Upper lobe of right lung (tissue), 1 donor: Measurements from ENCODE around the gene AOC2. TPM values are rescaled to one million over a fixed set of nuclear protein-coding genes. Genes with fewer than 3 reads are reported as not detected.
A peak's percentile ranks its signal among the peaks of the same experiment; 100 is the strongest.

Experiments used
- ATAC-seq: fragments of 200-7000 bp; cut with Tn5 transposase; one replicate; pipeline ENCODE4 v1.9.1; 2020; ENCODE audit warnings: mild to moderate bottlenecking, moderate library complexity
- DNase-seq: peaks from one replicate; pipeline ENCODE4 v3.0.0-alpha.2; 2020
- H3K27ac ChIP-seq: fragments of 200-600 bp; one replicate; pipeline ENCODE4 v1.8.0; 2022
- H3K27me3 ChIP-seq: fragments of 200-600 bp; one replicate; pipeline ENCODE4 v1.8.0; 2022; ENCODE audit warnings: mild to moderate bottlenecking
- H3K36me3 ChIP-seq: fragments of 200-600 bp; one replicate; pipeline ENCODE4 v1.8.0; 2022
- H3K4me1 ChIP-seq: fragments of 200-600 bp; one replicate; pipeline ENCODE4 v1.8.0; 2022
- H3K4me3 ChIP-seq: fragments of 200-600 bp; one replicate; pipeline ENCODE4 v1.8.0; 2022; ENCODE audit warnings: mild to moderate bottlenecking
- H3K9me3 ChIP-seq: fragments of 200-600 bp; one replicate; pipeline ENCODE4 v1.8.0; 2022
- CTCF ChIP-seq: fragments of 200-600 bp; IDR thresholded peaks from one replicate; pipeline ENCODE4 v1.8.0; 2022; ENCODE audit warnings: antibody characterized with exemption
- intact Hi-C: fragments of 100-400 bp; cut with DNase I; formaldehyde crosslinking; loops from one replicate; pipeline ENCODE4 v1.11.0; 2022
- long read RNA-seq: library from polyadenylated mRNA; unstranded; transcript quantifications from one replicate; pipeline ENCODE4 v2.0.0, GENCODE V29; 2021
- total RNA-seq: library from RNA; stranded (reverse); fragmentation: NEBNext Ultra II Directional; extraction: Animal tissue kit (Norgen Biotek cat#: 25700); gene quantifications from one replicate; pipeline ENCODE4 v1.2.1, GENCODE V29; 2021
- donor health status: DM: no; HTN: yes; CAD: no; lungs with severe emphysema.

AOC2 gene
- 2.0 TPM for total RNA-seq
- long read RNA-seq, partial matches to known transcripts, result 0 of 2 reads
- long read RNA-seq, other reads (novel, unspliced or antisense), result 0 of 2 reads

DNA sequence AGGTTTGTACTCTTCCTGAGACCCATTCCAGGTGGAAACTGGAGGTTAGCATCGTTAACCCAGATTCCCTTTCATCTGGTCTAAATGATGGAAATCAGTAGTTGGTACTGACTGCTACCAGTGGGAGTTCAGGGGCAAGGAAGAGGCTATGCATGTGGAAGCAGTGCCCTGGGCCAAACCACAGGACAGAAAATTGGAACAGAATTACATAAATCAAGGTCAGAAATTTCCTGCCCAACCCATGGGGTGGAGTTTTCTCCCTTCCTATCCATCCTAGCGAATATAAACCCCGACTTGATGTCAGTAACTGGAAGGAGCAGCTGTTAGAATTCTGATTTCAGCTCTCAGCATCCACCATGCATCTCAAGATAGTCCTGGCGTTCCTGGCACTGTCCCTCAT lies at the start of gene AOC2:
Gene AOC2 (plus strand): TSS at position 310 of the 400 bp plus-strand sequence. CDS start 47 bp downstream, at position 357.
- TF ChIP-seq CTCF, result no peak
- ATAC-seq, result no peak
- H3K36me3 ChIP-seq, result peaks cover 65% of the 10 kb centered on the region

DNA sequence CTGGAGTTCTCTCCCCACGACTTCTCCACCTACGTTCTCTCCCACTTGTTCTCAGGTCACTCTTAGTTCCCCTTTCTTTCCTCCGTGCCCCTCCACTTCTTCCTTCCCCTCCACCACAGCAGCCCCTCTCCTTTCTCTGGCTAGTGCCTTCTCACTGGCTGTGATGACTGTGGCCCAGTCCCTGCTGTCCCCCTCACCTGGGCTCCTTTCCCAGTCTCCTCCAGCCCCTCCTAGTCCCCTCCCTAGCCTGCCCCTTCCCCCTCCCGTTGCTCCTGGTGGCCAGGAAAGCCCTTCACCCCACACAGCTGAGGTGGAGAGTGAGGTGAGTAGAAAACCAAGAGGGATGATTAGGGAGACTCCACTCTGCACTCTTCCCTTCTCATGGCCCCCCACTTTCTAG lies 49.3 kb upstream of the AOC2 start:
- Histone ChIP-seq H3K36me3 (no peaks in the 10 kb centered on the region), H3K4me1 (peaks cover 18% of the 10 kb centered on the region), H3K9me3 (no peaks in the 10 kb centered on the region), H3K27me3 (no peaks in the 10 kb centered on the region), H3K27ac (no peak overlapping the region), H3K4me3 (no peak overlapping the region)
- intact Hi-C loops, result no loop called here
- no peak for DNase-seq
- no peak for ATAC-seq
- TF ChIP-seq CTCF, result no peak

More for the DNA sequence above, at the start of gene AOC2:
- intact Hi-C loops, result loop anchor here (5.0 kb wide), 1 partner anchor 93 kb away; no protein-coding TSS in a partner anchor
- Histone ChIP-seq H3K27ac (peak within 1 kb of the TSS; percentile 44), H3K4me3 (no peak within 1 kb of the TSS), H3K4me1 (peaks cover 20% of the 10 kb centered on the region), H3K9me3 (no peaks in the 10 kb centered on the region), H3K27me3 (no peaks in the 10 kb centered on the region)
- no peak for DNase-seq

- H3K27me3 ChIP-seq, result no peaks in the 10 kb centered on the region
- peaks cover 18% of the 10 kb centered on the region for H3K4me1 ChIP-seq
- H3K27ac ChIP-seq, result no peak overlapping the region
- ATAC-seq (no peak), DNase-seq (no peak)
- H3K4me3 ChIP-seq, result no peak overlapping the region
- H3K36me3 ChIP-seq, result no peaks in the 10 kb centered on the region
- no peak for TF ChIP-seq CTCF
- intact Hi-C loops, result no loop called here
- H3K9me3 ChIP-seq, result no peaks in the 10 kb centered on the region
These were observed 48.9 kb upstream of the AOC2 start for GRCh38 chr17:42795465-42795864.

GRCh38 chr17:42796066-42796758 lies 48.2 kb upstream of the AOC2 start:
- no peak for ATAC-seq
- Histone ChIP-seq H3K9me3 (no peaks in the 10 kb centered on the region), H3K4me3 (no peak overlapping the region), H3K36me3 (no peaks in the 10 kb centered on the region), H3K4me1 (peaks cover 18% of the 10 kb centered on the region), H3K27me3 (no peaks in the 10 kb centered on the region), H3K27ac (no peak overlapping the region)
- intact Hi-C loops, result no loop called here
- TF ChIP-seq CTCF, result no peak
- no peak for DNase-seq

DNA sequence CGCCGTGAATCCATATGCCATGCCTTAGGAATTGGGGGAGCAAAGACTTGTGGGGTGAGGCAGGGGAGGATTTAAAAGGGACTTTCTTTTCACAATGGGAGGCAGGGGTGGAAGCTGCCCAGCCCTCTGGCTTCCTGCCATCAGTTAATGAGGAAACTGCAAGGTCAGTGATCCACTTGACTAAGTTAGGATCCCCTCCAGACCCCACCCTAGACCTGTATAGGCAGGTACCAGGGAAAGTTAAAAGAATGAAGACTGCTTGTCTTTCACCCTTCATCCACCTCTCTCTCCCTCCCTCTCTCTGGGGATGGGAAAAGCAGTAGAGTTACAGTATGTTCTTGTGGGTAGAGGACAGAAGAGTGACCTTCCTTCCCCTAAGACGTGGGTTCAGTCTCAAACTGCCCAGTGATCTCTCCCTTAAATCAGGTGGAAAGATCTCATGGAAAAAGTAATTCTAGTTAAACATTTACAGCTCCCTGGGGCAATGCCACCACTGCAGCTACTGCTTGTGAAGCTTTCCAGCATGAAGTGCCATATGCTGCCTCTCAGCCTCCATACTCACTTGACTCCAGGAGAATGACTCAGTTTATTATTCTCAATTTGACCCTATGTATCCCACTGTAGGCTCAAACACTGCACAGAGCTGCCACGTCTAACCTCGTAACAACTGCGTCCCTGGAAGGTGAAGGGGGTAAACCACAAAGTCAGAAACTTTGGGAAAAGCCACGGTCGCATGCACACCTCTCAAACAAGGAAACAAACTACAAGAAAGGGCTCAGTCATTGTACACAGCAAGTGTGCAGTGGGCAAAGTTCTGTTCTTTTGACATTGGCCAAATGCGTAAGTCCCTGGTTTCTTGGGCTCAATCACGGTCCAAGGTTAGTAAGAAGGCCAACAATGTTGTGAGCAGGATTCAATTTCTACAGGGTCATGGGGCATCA lies 47.0 kb upstream of the AOC2 start:
- intact Hi-C loops, result no loop called here
- H3K4me3 ChIP-seq, result peak overlapping the region; percentile 85
- DNase-seq, result no peak
- no peaks in the 10 kb centered on the region for H3K27me3 ChIP-seq
- no peak for ATAC-seq
- no peaks in the 10 kb centered on the region for H3K9me3 ChIP-seq
- peaks cover 18% of the 10 kb centered on the region for H3K4me1 ChIP-seq
- TF ChIP-seq CTCF, result no peak
- H3K36me3 ChIP-seq, result no peaks in the 10 kb centered on the region
- peak overlapping the region; percentile 79 for H3K27ac ChIP-seq
